ENCODE results near the gene DDX10.
"Not testable (repeated sequence)": the region's sequence is repeated elsewhere in the genome, so short reads cannot be mapped to it uniquely, and the experiment has no call there.

The DDX10 gene

GRCh38 chr11:108805030-108805429 is 140.2 kb downstream of the DDX10 start:
- no peak overlapping the region for H3K27ac ChIP-seq (ENCODE audit: low read depth, low read length)
- no peaks in the 10 kb centered on the region for H3K9me3 ChIP-seq (ENCODE audit: control insufficient read depth in 1 of 2, low read length in 2 of 2)
- no peaks in the 10 kb centered on the region for H3K36me3 ChIP-seq (ENCODE audit: control insufficient read depth in 1 of 2, insufficient read depth in 2 of 2, low read length in 2 of 2)
- no peak overlapping the region for H3K4me3 ChIP-seq (ENCODE audit: low read depth in 1 of 2, low read length in 2 of 2)
- H3K27me3 ChIP-seq (ENCODE audit: control insufficient read depth in 1 of 2, insufficient read depth in 2 of 2, low read length in 2 of 2): no peaks in the 10 kb centered on the region
- no peak overlapping the region for H3K9ac ChIP-seq (ENCODE audit: low read depth in 1 of 2, low read length in 2 of 2)
- no peaks in the 10 kb centered on the region for H3K4me1 ChIP-seq (ENCODE audit: control insufficient read depth in 1 of 2, insufficient read depth in 2 of 2, low read length in 2 of 2)

GRCh38 chr11:108807262-108807661 is 142.4 kb downstream of the DDX10 start:
- Histone ChIP-seq H3K27ac (ENCODE audit: low read depth, low read length) (no peak overlapping the region), H3K4me3 (ENCODE audit: low read depth in 1 of 2, low read length in 2 of 2) (no peak overlapping the region), H3K9ac (ENCODE audit: low read depth in 1 of 2, low read length in 2 of 2) (no peak overlapping the region), H3K4me1 (ENCODE audit: control insufficient read depth in 1 of 2, insufficient read depth in 2 of 2, low read length in 2 of 2) (no peaks in the 10 kb centered on the region), H3K9me3 (ENCODE audit: control insufficient read depth in 1 of 2, low read length in 2 of 2) (no peaks in the 10 kb centered on the region), H3K27me3 (ENCODE audit: control insufficient read depth in 1 of 2, insufficient read depth in 2 of 2, low read length in 2 of 2) (no peaks in the 10 kb centered on the region), H3K36me3 (ENCODE audit: control insufficient read depth in 1 of 2, insufficient read depth in 2 of 2, low read length in 2 of 2) (no peaks in the 10 kb centered on the region)

- H3K9ac ChIP-seq (ENCODE audit: low read depth in 1 of 2, low read length in 2 of 2): no peak overlapping the region
- H3K4me3 ChIP-seq (ENCODE audit: low read depth in 1 of 2, low read length in 2 of 2): no peak overlapping the region
- H3K27ac ChIP-seq (ENCODE audit: low read depth, low read length): no peak overlapping the region
- no peaks in the 10 kb centered on the region for H3K27me3 ChIP-seq (ENCODE audit: control insufficient read depth in 1 of 2, insufficient read depth in 2 of 2, low read length in 2 of 2)
- no peaks in the 10 kb centered on the region for H3K4me1 ChIP-seq (ENCODE audit: control insufficient read depth in 1 of 2, insufficient read depth in 2 of 2, low read length in 2 of 2)
- H3K36me3 ChIP-seq (ENCODE audit: control insufficient read depth in 1 of 2, insufficient read depth in 2 of 2, low read length in 2 of 2): no peaks in the 10 kb centered on the region
- H3K9me3 ChIP-seq (ENCODE audit: control insufficient read depth in 1 of 2, low read length in 2 of 2): no peaks in the 10 kb centered on the region
Observed at GRCh38 chr11:108813086-108813485, 148.2 kb downstream of the DDX10 start.

- Histone ChIP-seq H3K9ac (ENCODE audit: low read depth in 1 of 2, low read length in 2 of 2) (no peak overlapping the region), H3K4me1 (ENCODE audit: control insufficient read depth in 1 of 2, insufficient read depth in 2 of 2, low read length in 2 of 2) (no peaks in the 10 kb centered on the region), H3K27me3 (ENCODE audit: control insufficient read depth in 1 of 2, insufficient read depth in 2 of 2, low read length in 2 of 2) (no peaks in the 10 kb centered on the region), H3K4me3 (ENCODE audit: low read depth in 1 of 2, low read length in 2 of 2) (no peak overlapping the region), H3K9me3 (ENCODE audit: control insufficient read depth in 1 of 2, low read length in 2 of 2) (no peaks in the 10 kb centered on the region), H3K27ac (ENCODE audit: low read depth, low read length) (no peak overlapping the region), H3K36me3 (ENCODE audit: control insufficient read depth in 1 of 2, insufficient read depth in 2 of 2, low read length in 2 of 2) (no peaks in the 10 kb centered on the region)
Observed at GRCh38 chr11:108817976-108818375, 153.1 kb downstream of the DDX10 start.

GRCh38 chr11:108818971-108819370 is 154.1 kb downstream of the DDX10 start:
- Histone ChIP-seq H3K27me3 (ENCODE audit: control insufficient read depth in 1 of 2, insufficient read depth in 2 of 2, low read length in 2 of 2) (no peaks in the 10 kb centered on the region), H3K36me3 (ENCODE audit: control insufficient read depth in 1 of 2, insufficient read depth in 2 of 2, low read length in 2 of 2) (no peaks in the 10 kb centered on the region), H3K4me3 (ENCODE audit: low read depth in 1 of 2, low read length in 2 of 2) (no peak overlapping the region), H3K9me3 (ENCODE audit: control insufficient read depth in 1 of 2, low read length in 2 of 2) (no peaks in the 10 kb centered on the region), H3K27ac (ENCODE audit: low read depth, low read length) (no peak overlapping the region), H3K4me1 (ENCODE audit: control insufficient read depth in 1 of 2, insufficient read depth in 2 of 2, low read length in 2 of 2) (no peaks in the 10 kb centered on the region), H3K9ac (ENCODE audit: low read depth in 1 of 2, low read length in 2 of 2) (no peak overlapping the region)

GRCh38 chr11:108819957-108820356 is 155.1 kb downstream of the DDX10 start:
- Histone ChIP-seq H3K4me3 (ENCODE audit: low read depth in 1 of 2, low read length in 2 of 2) (no peak overlapping the region), H3K9ac (ENCODE audit: low read depth in 1 of 2, low read length in 2 of 2) (no peak overlapping the region), H3K27me3 (ENCODE audit: control insufficient read depth in 1 of 2, insufficient read depth in 2 of 2, low read length in 2 of 2) (no peaks in the 10 kb centered on the region), H3K9me3 (ENCODE audit: control insufficient read depth in 1 of 2, low read length in 2 of 2) (no peaks in the 10 kb centered on the region), H3K4me1 (ENCODE audit: control insufficient read depth in 1 of 2, insufficient read depth in 2 of 2, low read length in 2 of 2) (no peaks in the 10 kb centered on the region), H3K27ac (ENCODE audit: low read depth, low read length) (no peak overlapping the region), H3K36me3 (ENCODE audit: control insufficient read depth in 1 of 2, insufficient read depth in 2 of 2, low read length in 2 of 2) (no peaks in the 10 kb centered on the region)

GRCh38 chr11:108823960-108824359 is 159.1 kb downstream of the DDX10 start:
- H3K27me3 ChIP-seq (ENCODE audit: control insufficient read depth in 1 of 2, insufficient read depth in 2 of 2, low read length in 2 of 2); H3K27ac ChIP-seq (ENCODE audit: low read depth, low read length); H3K9me3 ChIP-seq (ENCODE audit: control insufficient read depth in 1 of 2, low read length in 2 of 2); H3K4me1 ChIP-seq (ENCODE audit: control insufficient read depth in 1 of 2, insufficient read depth in 2 of 2, low read length in 2 of 2); H3K36me3 ChIP-seq (ENCODE audit: control insufficient read depth in 1 of 2, insufficient read depth in 2 of 2, low read length in 2 of 2); H3K4me3 ChIP-seq (ENCODE audit: low read depth in 1 of 2, low read length in 2 of 2); H3K9ac ChIP-seq (ENCODE audit: low read depth in 1 of 2, low read length in 2 of 2): not testable (repeated sequence)

- Histone ChIP-seq H3K9ac (ENCODE audit: low read depth in 1 of 2, low read length in 2 of 2) (no peak overlapping the region), H3K4me1 (ENCODE audit: control insufficient read depth in 1 of 2, insufficient read depth in 2 of 2, low read length in 2 of 2) (no peaks in the 10 kb centered on the region), H3K9me3 (ENCODE audit: control insufficient read depth in 1 of 2, low read length in 2 of 2) (peaks cover 0 to 6% of the 10 kb centered on the region in 2 donors), H3K27me3 (ENCODE audit: control insufficient read depth in 1 of 2, insufficient read depth in 2 of 2, low read length in 2 of 2) (no peaks in the 10 kb centered on the region), H3K4me3 (ENCODE audit: low read depth in 1 of 2, low read length in 2 of 2) (no peak overlapping the region), H3K36me3 (ENCODE audit: control insufficient read depth in 1 of 2, insufficient read depth in 2 of 2, low read length in 2 of 2) (no peaks in the 10 kb centered on the region), H3K27ac (ENCODE audit: low read depth, low read length) (no peak overlapping the region)
Observed at GRCh38 chr11:108824545-108824944, 159.7 kb downstream of the DDX10 start.

GRCh38 chr11:108825381-108825780 is 160.5 kb downstream of the DDX10 start:
- Histone ChIP-seq H3K9ac (ENCODE audit: low read depth in 1 of 2, low read length in 2 of 2) (no peak overlapping the region), H3K36me3 (ENCODE audit: control insufficient read depth in 1 of 2, insufficient read depth in 2 of 2, low read length in 2 of 2) (no peaks in the 10 kb centered on the region), H3K4me3 (ENCODE audit: low read depth in 1 of 2, low read length in 2 of 2) (no peak overlapping the region), H3K9me3 (ENCODE audit: control insufficient read depth in 1 of 2, low read length in 2 of 2) (peaks cover 0 to 8% of the 10 kb centered on the region in 2 donors), H3K27me3 (ENCODE audit: control insufficient read depth in 1 of 2, insufficient read depth in 2 of 2, low read length in 2 of 2) (no peaks in the 10 kb centered on the region), H3K4me1 (ENCODE audit: control insufficient read depth in 1 of 2, insufficient read depth in 2 of 2, low read length in 2 of 2) (no peaks in the 10 kb centered on the region), H3K27ac (ENCODE audit: low read depth, low read length) (no peak overlapping the region)

GRCh38 chr11:108826136-108826535 is 161.3 kb downstream of the DDX10 start:
- H3K4me3 ChIP-seq (ENCODE audit: low read depth in 1 of 2, low read length in 2 of 2): no peak overlapping the region
- no peaks in the 10 kb centered on the region for H3K27me3 ChIP-seq (ENCODE audit: control insufficient read depth in 1 of 2, insufficient read depth in 2 of 2, low read length in 2 of 2)
- no peak overlapping the region for H3K9ac ChIP-seq (ENCODE audit: low read depth in 1 of 2, low read length in 2 of 2)
- H3K27ac ChIP-seq (ENCODE audit: low read depth, low read length): no peak overlapping the region
- H3K9me3 ChIP-seq (ENCODE audit: control insufficient read depth in 1 of 2, low read length in 2 of 2): peaks cover 0 to 8% of the 10 kb centered on the region in 2 donors
- H3K36me3 ChIP-seq (ENCODE audit: control insufficient read depth in 1 of 2, insufficient read depth in 2 of 2, low read length in 2 of 2): no peaks in the 10 kb centered on the region
- no peaks in the 10 kb centered on the region for H3K4me1 ChIP-seq (ENCODE audit: control insufficient read depth in 1 of 2, insufficient read depth in 2 of 2, low read length in 2 of 2)

- Histone ChIP-seq H3K4me3 (ENCODE audit: low read depth in 1 of 2, low read length in 2 of 2) (no peak overlapping the region), H3K27me3 (ENCODE audit: control insufficient read depth in 1 of 2, insufficient read depth in 2 of 2, low read length in 2 of 2) (no peaks in the 10 kb centered on the region), H3K9ac (ENCODE audit: low read depth in 1 of 2, low read length in 2 of 2) (no peak overlapping the region)
Observed at GRCh38 chr11:108835624-108836023, 170.8 kb downstream of the DDX10 start.

More at GRCh38 chr11:108835624-108836023, 170.8 kb downstream of the DDX10 start:
- Histone ChIP-seq H3K4me1 (ENCODE audit: control insufficient read depth in 1 of 2, insufficient read depth in 2 of 2, low read length in 2 of 2) (no peaks in the 10 kb centered on the region), H3K27ac (ENCODE audit: low read depth, low read length) (no peak overlapping the region), H3K36me3 (ENCODE audit: control insufficient read depth in 1 of 2, insufficient read depth in 2 of 2, low read length in 2 of 2) (peaks cover 0 to 13% of the 10 kb centered on the region in 2 donors), H3K9me3 (ENCODE audit: control insufficient read depth in 1 of 2, low read length in 2 of 2) (no peaks in the 10 kb centered on the region)

Measured in duodenal mucosa (tissue), 2 donors.